T-helper 9 cell (primary cell): ENCODE data around the gene SIN3B.

ENCODE experiments used
- DNase-seq: peaks from one replicate; pipeline ENCODE4 v3.0.0-alpha.2; 2020

Gene SIN3B

DNA sequence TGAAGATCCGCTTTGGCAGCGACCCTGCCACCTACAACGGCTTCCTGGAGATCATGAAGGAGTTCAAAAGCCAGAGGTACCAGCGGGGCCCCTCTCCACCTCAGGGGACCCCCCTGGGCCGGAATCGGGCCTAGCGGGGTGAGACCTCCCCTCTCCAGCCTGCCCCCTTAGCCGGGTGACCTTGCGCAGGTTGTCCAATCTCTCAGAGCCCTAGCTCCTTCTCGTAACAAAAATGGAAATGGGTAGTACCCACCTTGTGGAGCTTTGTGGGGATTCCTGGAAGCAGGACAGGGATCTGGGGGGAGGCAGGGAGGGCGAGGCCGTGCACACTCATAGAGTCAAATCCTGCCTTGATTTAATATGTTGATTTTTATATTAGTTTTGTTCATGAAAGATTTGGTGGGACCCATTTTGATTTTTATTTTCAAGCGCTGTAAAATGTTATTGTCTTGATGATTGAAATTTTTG, 658 bp downstream of the SIN3B start:
- DNase-seq: no peak

DNA sequence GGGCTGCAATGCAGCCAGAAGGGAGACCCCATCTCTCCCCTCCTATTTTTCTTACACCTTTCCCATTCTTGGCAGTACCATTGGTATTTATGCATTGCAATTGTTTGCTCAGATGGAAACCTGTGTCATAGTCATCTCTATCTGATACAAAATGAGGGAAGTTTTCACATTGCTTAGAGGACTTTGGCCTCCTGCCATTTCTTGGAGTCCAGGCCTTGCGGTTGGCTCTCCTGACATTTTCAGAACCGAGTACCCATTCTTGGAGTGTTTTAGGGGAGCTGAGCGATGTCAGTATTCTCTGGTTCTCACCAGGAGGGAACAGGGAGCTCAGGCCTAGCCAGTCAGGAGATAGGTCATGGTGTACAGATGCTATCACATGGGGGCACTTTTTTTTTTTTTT, 1.5 kb downstream of the SIN3B start:
- DNase-seq: no peak

DNA sequence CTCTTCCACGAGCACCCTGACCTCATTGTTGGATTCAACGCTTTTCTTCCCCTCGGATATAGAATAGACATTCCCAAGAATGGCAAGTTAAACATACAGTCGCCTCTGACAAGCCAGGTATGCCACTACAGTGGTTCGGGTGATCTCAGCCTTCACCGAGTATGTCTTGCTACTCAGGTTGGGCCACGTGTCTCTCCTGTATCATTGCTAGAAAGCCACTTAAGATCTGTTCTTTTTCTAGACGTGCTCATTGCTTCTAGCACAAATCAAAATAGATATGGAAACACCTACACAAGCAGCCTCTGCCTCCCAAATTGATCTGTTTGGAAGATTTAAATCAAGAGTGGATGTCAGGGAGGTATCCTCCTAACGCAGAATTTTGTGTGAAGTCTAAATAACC, 2.3 kb downstream of the SIN3B start:
- no peak for DNase-seq

DNA sequence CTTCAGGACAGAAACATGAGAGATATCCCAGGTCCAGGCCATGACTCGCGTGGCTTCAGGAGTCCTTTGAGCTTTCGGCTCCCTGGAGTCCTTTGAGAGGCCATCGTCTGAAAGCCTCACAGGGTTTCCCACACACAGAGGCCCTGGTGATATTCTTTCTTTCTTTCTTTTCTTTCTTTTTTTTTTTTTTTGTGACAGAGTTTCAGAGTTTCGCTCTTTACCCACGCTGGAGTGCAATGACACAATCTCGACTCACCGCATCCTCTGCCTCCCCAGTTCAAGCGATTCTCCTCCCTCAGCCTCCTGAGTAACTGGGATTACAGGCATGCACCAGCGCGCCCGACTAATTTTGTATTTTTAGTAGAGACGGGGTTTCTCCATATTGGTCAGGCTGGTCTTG, 5.5 kb downstream of the SIN3B start:
- DNase-seq: no peak

DNA sequence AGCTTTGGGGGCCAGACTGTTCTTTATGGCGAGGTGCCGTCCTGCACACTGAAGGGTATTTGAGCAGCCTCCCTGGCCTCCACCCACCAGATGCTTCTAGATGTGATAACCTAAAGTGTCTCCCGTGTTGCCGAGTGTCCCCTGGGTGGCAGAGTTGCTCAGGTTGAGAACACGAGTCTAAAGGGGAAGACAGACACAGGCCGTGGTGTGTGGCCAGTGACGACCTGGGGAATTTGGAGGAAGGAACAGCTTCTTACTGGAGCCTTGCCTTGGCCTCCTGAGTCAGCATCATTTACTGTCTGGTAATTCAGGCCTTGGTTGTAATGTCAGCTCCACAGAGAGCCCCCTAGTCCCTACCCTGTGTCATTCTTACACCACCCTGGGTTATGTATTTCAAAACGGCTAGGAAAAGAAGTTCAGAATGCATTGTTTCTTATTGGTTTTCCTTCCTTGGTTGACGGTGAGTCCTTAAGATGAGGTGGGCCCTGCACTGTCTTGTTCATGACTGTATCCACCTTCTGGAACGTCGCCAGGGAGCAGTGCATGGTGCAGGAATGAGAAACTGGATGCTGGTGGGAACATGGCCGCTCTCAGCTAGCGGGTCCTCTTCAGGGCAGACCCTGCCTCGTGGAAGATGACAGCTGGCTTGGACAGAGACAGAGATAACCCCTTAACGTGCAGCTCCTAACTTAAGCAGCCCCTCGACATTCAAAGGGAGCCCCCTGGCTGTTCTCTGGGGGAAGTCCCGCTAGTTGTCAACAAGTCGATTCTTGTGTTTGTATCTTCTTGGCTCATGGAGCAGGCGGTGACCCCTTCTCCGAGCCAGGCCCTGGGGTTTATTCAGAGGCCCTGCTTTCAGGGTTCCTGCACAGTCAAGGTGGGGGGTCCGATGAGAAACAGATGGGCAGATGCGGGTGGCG, 7.2 kb downstream of the SIN3B start:
- DNase-seq: no peak

DNA sequence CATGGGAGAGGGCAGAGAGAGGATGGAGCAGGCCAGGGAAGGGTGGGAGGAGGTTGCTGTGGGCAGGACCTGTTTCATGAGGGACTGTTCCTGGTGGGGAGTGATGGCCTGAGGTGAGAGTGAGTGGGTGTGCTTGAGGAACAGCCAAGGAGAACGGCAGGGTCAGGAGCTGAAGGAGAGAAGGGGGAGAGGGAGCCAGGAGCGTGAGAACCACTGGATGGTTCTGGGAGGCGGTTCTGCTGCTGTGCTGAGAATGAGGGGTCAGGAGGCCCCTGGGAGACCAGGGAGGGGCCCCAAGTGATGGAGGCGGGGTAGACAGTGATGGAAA, 7.8 kb downstream of the SIN3B start:
- no peak for DNase-seq

DNA sequence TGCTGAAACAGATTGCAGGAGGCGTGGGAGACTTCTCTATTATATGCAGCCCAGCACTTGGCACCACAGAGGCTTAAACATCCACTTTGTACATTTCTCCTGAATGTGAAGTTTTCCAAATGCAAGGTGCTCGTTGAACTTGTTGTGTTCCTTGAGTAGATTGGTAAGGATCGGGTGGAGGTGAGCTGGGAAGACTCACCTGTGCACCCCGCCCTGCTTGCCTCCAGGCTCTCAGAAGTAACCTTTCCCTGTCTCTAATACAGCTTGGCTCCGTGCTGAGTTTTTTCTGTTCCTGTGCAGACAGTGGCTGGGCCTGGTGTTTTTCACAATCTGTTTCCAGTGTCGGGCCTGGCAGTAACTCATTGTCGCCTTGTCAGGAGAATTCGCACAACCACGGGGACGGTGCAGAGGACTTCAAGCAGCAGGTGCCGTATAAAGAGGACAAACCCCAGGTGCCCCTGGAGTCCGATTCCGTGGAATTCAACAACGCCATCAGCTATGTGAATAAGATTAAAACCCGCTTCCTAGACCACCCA, 12.3 kb downstream of the SIN3B start:
- no peak for DNase-seq

DNA sequence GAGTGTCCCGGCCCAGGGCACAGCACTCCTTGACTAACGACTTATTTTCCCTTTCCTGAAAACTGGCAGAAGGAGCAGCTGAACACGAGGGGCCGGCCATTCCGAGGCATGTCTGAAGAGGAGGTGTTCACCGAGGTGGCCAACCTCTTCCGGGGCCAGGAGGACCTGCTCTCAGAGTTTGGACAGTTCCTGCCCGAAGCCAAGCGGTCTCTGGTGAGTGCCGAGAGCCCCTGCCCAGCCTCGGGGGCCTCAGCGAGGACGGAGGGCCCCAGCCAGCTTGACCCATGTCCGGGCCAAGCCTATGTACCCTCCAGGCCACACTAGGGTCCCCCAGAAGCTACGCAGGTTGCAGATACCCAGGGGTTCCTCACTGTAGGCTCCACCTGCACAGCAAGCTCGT, 17.7 kb downstream of the SIN3B start:
- DNase-seq: no peak

DNA sequence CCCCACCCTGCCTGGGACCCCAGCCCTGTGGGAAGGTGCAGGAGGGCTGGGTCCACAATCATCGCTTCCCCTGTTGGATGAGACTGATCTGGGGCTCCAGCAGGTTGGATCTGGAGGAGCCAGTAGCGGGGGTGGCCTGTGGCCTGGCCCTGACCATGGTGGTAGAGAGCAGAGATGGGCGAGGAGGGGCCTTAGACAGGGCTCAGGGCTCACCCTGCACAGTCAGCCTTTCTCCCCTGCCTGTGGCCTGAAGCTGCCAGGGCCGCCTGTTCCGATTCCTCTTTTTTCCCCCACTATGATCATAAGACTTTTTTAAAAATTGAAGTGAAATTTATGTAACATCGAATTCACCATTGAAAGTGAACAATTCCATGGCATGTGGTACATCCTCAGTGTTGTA, 18.2 kb downstream of the SIN3B start:
- no peak for DNase-seq

DNA sequence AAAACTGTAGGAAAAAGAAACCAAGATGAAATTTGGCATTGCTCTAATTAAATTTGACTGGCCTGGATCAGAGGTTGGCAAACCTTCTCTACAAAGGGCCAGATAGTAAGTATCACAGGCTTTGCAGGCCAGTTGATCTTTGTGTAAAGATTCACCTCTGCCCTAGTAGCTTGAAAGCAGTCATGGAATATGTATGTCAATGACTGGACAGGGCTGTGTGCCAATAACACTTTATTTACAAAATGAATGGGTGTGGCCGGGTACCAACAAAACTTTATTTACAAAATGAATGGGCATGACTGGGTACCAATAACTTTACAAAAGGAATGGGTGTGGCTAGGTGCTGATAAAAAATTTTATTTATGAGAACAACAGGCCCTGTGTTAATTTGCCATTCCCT, 20.0 kb downstream of the SIN3B start:
- DNase-seq: no peak

DNA sequence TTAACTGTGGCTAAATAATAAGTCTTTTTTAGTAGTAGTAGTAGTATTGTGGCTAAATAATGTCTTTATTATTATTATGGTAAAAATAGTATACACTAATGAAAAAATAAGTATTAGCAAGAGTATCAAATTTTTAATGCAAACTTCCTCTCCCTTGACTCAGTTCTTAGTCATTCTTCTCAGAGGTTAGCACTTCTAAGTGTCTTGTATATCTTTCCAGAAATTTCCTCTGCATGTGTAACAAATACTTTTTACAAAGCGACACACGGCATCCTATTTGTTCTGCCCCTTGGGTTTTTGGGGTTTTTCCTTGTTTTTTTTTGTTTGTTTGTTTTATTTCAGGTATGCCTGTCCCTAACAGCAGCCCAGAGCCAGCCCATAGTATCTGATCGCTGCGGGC, 20.9 kb downstream of the SIN3B start:
- no peak for DNase-seq

DNA sequence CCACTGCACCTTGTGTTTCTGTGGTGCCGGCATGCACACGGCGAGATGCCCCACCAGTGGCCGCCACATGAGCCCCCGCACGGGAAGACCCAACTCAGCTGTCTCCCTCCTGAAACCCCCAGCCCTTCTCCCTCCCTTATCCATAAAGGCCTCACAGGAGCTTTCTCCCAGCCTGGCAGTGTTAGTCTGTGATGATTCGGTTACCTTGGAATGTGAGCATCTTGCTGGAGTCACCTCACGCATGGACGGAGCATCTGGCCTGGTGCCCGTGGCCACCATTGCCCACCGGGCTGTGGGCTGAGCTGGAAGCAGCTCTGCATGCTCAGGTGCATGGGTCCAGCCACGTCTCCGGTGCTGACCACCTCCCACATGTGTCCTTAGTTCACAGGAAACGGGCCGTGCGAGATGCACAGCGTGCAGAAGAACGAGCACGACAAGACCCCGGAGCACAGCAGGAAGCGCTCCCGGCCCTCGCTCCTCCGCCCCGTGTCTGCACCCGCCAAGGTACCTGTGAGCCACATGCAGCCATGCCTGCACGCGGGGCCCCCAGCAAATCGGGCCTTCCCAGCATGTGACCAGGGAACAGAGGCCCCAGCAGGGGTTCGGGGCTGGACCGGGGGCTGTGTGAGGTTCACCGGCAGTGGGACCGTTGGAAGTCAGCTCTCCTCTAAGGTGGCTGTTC, 22.0 kb downstream of the SIN3B start:
- DNase-seq: no peak

DNA sequence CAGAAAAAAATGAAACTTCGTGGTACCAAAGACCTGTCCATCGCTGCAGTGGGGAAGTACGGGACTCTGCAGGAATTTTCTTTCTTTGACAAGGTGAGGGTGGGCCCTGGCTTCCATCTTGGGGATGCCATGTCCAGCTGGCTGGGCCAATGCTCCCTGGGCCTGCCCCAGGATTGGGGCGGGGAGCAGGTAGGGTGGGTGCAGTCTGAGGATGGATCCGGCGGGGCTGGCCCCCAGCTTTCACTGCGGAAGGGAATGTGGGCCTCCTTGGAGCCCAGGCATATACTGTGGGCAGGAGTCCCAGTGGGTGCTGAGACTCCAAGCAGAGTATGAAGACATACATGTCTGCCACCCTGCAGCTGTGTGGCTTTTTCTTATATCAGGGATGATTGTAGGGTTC, 23.9 kb downstream of the SIN3B start:
- DNase-seq: no peak

DNA sequence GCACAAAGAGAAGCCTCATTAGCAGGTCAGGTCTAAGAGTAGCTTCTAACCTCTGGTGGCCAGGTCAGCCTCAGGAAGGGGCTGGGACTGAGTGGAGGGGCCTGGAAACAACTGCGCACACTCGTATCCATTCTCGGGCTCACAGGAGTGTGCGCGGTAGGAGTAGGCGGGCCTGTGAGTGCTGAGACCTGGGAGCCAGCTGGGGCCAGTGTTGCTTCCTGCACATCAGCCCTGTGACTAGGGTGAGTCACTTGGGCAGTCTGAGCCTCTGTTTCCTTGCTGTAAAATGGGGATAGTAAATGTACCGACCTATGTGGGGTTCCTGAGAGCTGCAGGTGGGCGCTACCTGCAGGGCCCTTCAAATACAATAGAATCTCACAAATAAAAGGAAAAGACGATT, 26.9 kb downstream of the SIN3B start:
- DNase-seq: no peak

DNA sequence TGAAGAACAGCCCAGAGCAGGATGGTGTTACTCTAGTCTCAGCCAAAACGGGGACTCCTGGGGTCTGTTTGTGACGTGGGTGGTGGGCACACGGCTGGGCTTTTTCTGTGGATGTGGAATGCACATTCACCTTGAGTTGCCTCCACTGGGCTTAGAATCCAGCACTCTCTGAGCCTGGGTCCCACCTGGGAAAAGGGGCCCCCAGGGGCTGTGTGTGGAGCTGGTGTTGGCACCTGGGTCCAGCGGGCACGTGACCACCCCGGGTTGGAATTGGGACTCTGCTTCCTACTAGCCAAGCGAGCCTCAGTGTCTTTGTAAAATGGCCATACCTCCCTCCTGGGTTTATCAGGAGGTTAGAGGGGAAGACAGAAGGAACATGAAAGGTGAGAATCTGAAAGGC, 30.4 kb downstream of the SIN3B start:
- no peak for DNase-seq

DNA sequence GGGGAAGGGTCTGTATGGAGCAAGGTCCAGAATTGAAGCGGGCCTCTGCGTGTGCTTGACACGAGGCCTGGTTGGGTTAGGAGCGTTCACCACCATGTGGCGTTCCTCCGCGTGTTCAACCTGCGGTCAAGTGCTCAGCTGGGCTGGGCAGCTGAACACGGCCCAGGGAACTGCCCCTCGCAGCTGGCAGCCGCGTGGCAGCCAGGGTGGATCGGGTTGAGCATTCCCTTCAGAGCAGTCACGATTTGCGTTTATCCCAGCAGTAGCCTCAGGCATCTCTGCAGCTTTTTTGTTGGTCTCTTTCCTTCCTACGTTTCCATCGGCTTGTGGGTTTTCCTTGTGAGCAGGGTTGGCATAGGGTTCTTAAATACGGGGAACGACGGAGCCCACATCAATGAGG, 30.9 kb downstream of the SIN3B start:
- no peak for DNase-seq

DNA sequence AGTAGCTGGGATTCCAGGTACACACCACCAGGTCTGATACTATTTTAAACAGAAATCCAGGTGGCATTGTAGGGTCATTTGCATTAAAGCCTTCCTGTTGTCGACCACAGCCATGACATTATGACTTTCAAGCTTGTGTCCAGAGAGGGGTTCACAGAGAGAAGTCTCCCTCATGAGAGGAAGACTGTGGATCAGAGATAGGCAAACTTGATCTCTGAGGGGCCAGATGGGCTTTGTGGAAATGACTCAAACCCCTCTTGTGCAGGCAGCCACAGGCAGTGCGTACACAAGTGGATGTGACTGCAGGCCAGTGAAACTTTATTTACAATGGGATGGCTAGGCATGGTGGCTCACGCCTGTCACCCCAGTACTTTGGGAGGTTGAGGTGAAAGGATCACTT, 31.8 kb downstream of the SIN3B start:
- no peak for DNase-seq

DNA sequence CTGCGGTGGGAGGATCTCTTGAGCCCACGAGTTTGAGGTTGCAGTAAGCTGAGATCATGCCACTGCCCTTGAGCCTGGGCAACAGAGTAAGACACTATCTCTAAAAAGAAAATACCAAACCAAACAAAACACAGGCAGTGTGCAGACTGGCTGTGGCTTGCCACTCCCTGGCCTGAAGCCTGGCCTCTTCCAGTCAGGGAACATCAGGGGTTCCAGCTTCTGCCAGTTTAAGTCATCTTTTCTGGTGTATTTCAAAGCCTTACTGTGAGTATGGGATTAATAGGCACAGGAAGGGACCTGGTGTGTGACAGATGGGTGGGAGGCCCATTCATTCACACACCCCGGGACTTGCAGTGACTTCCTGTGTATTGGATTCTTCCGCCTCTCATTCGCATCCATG, 32.6 kb downstream of the SIN3B start:
- DNase-seq: no peak

DNA sequence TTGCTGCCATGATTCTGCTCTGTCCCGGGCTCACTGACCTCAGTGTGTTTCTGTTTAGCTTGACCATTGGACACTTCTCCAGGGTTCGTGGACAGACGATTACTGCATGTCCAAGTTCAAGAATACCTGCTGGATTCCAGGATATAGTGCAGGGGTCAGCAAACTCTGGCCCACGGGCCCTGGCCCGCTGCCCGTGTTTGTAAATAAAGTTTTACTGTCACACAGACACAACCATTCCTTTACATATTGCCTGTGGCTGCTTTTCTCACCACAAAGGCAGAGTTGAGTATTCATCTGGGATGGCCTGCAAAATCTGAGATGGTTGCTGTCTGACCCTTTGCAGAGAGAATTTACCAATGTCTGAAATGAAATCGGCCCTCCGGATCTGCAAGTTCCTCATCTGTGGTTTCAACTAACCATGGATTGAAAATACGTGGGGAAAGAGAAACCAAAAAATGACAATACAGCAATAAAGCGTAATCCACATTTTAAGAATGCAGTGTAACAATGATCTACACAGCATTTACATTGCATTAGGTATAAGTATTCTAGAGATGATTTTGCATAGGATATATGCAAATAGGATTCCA, 33.7 kb downstream of the SIN3B start:
- DNase-seq: no peak

DNA sequence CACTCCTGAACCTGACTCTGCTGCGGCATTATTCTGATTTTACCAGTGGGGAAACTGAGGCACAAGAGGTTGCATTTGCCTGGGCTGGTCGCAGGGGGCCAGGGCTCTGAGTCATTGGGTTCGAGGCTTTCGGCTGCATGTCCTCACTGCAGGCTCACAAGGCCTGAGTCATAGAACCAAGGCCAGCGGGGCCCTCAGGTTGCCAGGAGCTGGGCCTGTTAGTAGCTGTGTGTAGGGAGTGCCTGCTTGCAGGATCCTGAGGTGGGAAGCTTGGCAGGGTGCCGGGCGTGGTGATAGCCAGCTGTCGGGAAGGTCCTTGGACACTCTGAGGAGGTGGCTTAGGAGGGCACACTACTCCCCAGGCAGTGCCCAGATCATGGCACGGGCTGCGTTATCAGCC, 38.0 kb downstream of the SIN3B start:
- no peak for DNase-seq

DNA sequence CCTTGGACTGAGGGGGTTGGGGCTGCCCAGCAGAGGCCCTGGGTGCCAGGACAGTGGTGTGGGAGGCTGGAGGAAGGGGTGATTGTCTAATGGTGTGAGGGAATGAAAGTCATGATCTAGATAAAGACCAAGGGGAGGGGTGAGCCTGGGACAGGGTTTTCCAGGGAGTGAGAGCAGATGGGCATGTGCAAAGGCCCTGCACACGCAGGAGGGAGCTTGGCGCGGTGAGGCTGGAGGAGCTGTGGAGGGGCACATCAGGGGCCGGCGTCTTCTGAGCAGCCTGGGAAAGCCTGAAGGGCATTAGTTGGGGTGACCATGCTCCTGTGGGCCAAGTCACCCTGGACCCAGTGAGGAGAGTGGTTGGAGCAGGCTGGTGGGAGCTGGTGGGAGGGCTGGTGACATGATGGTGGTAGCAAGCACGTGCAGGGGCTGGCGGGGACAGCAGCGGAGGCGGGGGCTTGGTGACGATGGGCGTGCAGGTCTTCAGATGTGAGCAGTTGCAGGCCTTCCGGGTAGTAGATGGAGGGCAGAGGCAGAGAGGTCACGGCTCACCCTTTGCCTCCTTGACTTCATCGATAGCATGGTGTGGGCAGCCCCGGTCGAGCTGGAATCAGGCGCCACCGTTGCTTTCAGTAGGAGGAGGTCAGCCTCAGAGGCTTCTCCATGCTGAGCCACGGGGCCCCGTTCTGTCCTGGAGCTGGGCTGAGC, 39.4 kb downstream of the SIN3B start:
- DNase-seq: no peak

DNA sequence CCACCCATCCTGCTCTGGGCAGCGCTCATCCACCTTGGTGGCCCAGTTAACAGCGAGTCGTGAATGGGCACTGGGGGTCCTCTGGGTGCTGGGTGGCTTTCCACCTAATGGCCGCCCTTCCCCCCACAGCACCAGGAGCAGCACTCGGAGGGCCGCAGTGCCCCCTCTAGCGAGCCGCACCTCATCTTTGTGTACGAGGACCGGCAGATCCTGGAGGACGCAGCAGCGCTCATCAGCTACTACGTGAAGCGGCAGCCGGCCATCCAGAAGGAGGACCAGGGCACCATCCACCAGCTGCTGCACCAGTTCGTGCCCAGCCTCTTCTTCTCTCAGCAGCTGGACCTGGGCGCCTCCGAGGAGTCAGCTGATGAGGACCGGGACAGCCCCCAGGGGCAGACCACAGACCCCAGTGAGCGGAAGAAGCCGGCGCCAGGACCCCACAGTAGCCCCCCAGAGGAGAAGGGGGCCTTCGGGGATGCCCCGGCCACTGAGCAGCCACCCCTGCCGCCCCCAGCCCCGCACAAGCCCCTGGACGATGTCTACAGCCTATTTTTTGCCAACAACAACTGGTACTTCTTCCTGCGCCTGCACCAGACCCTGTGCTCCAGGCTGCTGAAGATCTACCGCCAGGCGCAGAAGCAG, 40.3 kb downstream of the SIN3B start:
- DNase-seq: no peak

DNA sequence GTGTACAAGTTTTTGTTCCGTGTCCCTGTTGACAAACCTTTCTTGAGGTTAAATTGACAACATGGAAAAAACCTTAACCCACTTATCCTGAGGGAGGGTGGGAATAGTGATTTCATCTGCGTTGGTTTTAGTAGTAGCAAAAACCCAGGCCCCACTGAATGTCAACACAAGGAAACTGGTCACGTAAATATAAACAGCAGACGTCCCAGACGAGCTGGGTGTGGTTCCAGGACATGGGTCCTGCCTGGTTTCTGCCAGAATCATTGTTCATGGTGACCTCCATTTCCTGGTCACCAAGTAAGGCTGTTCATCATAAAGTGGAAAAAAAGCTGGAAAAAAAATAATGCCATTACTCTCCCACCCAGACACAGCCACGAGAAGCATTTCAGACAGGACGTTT, 42.7 kb downstream of the SIN3B start:
- DNase-seq: no peak
